Measurements from ENCODE around the gene ARHGAP10. TPM values are rescaled to one million over a fixed set of nuclear protein-coding genes. Genes with fewer than 3 reads are reported as not detected.

ARHGAP10 gene, protein sequence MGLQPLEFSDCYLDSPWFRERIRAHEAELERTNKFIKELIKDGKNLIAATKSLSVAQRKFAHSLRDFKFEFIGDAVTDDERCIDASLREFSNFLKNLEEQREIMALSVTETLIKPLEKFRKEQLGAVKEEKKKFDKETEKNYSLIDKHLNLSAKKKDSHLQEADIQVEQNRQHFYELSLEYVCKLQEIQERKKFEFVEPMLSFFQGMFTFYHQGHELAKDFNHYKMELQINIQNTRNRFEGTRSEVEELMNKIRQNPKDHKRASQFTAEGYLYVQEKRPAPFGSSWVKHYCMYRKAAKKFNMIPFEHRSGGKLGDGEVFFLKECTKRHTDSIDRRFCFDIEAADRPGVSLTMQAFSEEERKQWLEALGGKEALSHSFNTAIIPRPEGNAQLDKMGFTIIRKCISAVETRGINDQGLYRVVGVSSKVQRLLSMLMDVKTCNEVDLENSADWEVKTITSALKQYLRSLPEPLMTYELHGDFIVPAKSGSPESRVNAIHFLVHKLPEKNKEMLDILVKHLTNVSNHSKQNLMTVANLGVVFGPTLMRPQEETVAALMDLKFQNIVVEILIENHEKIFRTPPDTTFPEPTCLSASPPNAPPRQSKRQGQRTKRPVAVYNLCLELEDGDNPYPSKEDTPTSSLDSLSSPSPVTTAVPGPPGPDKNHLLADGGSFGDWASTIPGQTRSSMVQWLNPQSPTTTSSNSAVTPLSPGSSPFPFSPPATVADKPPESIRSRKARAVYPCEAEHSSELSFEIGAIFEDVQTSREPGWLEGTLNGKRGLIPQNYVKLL
- 15.8 TPM for total RNA-seq

DNA sequence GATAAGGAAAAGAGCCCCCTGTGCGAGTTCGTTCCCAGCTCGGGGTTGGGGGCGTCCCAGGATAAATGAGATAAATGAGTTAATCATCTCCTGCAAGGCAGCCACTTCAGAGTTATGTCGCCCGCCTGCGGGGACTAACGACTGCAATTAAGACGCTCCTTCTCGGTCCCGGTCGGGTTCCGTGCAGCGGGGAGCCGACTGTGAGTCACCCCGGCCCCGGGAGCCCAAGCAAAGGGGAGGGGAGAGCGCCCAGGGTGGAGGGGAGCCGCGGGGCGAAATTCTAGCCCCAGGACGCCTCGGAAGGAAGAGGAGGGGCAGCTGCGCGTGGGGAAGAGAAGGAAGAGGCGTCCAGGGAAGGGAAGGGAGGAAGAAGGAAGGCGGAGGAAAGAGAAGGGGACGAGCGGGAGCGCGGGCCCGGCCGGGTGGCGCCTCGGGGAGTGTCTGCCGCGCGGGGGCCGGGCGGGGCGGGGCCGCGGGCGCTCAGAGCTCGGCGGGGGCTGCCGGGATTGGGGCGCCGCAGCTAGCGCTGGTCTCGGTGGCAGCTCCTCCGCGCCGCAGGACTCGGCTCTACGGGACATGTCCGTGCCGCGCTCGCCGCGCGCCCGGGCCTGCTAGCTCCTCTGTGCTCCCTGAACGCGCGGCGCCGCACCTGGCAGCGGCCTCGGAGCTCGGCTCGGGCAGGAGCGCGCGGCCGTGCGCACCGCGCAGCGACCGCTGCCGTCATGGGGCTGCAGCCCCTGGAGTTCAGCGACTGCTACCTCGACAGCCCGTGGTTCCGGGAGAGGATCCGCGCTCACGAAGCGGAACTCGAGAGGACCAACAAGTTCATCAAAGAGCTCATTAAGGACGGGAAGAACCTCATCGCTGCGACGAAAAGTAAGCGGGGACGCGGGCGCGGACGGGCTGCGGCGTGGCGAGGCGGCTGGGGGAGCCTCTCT lies at the start of gene ARHGAP10:
Gene ARHGAP10 (plus strand): TSS at position 509 of the 938 bp plus-strand sequence. CDS start 214 bp downstream, at position 723.
- peak; percentile 80 for ATAC-seq

DNA sequence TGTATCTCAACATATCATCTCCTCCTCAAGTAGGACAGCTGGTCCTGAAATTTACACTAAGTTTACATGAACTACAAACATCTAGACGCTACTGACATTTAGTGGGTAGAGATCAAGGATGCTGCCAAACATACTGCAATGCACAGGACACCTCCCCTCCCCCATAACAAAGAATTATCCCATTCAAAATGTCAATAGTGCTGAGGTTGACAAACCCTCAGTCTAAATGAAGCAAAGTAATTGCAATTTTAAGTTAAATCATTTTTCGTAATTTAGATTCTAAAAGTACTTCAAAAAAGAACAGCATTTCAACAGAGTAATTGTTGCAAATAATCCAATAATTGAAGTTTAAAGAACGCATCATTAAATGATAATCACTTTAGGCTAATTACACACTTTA lies 49.1 kb upstream of the ARHGAP10 start:
- no peak for ATAC-seq

DNA sequence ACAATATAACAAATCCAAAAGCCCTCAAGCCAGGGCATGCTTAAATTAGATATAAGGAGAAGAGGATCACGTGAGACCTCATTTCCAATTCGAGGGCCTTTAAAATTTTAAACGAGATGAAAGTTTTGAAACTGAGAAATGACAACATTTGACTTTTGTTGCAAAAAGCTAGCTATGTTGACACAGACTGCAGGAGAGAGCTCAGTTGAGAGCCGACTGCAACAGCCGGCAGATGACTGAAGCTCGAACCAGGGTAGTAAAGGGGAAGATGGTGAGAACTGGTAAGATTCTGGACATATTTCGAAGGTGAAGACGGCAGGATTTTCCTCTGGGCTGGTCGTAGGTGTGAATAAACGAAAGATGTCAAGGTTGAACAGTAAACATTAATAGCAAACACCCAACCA lies 48.7 kb upstream of the ARHGAP10 start:
- ATAC-seq, result peak; percentile 38

DNA sequence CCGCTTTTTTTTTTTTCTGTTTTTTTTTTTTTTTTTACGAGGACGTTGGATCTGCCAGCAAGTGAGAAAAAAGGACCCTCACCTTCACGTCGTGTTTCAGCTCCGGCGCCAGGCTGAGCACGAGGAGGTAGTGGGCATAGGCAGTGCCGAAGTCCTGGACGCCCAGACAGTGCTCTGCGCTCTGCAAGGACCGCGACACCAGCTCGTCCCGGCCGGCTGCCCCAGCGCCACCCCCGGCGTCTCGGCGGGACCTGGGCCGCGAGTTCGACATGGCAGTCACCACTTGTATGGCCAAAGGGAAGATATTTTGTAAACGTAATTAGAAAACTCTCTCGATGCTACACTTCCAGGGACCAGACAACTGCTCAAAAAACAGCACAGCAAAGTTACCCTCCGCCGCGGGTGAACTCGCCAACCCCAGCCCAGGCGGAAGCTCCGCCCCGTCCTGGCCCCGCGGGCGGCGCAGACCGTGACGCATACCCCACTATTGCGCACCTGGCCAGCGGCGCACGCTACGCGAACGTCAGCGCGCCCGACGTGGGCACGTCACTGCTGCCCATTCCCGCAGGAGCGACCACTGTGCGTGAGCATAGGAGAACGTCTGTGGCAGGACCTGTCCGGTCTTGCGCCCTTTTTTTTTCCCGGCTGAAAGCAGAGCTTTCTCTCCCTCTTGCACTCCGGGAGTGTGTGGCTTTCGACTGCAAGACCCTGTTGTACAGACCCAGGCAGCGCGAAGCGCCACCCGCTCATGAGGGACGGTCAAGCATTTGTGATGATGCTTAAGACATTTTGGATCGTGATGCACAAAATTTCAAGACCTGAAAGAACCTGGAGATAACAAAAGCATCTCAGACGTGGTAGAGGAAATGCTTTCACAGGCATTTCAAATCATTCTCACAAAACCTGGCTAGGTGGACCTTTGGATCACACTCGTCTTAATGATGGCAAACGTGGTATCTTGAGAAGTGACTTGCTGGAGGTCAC lies 47.9 kb upstream of the ARHGAP10 start, which contains the start of gene PRMT9:
Gene PRMT9 (minus strand): TSS at position 447 of the 984 bp plus-strand sequence. CDS start 176 bp downstream, at position 271.
- peak; percentile 100 for ATAC-seq

DNA sequence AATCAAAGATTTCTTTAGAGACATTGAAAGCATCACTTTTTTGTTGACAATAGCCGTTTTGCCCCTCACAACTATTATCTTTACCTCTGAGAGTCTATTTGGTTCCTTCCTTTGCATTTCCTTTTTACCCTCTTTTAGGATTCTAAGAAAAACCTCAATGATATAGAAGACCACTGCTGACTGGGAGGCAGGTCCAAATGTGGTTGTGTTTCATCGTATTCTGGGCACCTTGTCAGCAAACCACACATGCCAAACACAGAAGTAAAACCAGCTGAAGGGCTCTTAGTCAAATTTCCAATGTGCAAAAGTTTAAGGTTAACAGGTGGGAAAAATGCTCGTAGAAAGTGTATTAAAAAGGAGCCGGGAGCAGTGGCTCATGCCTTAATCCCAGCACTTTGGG lies 42.8 kb upstream of the ARHGAP10 start:
- ATAC-seq, result no peak

- no peak for ATAC-seq
Measured at GRCh38 chr4:147691820-147692219, 40.1 kb upstream of the ARHGAP10 start.

- ATAC-seq, result no peak
Measured at GRCh38 chr4:147693218-147693617, 38.7 kb upstream of the ARHGAP10 start.

GRCh38 chr4:147696866-147697265 lies 35.0 kb upstream of the ARHGAP10 start:
- no peak for ATAC-seq

DNA sequence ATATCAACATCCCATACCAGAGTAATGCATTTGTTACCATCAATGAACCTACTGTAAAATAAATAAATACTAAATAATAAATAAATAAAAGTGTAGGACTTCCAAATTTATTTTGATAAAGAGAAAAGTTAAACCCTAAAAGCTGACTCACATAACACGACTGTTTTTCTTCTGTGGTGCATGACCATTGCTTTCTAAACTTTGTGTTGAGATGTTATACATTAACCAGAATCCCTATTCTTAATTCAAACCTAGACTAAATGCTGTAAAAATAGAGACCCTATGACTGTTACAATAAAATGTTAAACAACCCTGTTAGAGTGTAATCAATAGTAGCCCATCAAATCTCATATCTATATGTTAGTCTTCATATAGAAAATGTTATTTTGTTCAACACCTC lies 27.0 kb upstream of the ARHGAP10 start:
- ATAC-seq, result no peak

- ATAC-seq, result peak; percentile 60
Measured at GRCh38 chr4:147707892-147708672, 23.8 kb upstream of the ARHGAP10 start.

- ATAC-seq, result no peak
Measured at GRCh38 chr4:147709999-147710398, 21.9 kb upstream of the ARHGAP10 start.

GRCh38 chr4:147714575-147715401 lies 17.1 kb upstream of the ARHGAP10 start:
- no peak for ATAC-seq

DNA sequence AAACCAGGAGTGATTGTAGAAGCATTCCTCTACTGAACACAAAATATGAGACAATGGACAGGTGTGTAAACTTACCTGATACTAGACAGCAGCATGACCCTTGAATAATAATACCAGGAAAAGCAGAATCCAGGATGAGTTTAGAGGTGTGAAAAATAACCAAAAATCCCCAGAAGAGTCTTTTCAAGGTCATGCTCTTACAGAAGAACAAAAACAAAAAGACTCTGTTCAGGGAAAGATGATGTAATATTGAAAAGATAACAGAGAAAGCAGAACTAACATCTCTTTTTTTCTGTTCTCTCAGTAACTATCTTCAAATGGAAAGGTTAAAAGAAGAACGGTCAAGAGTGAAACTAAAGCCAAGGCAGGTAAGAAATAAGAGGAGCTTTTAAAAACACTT lies 14.0 kb upstream of the ARHGAP10 start:
- no peak for ATAC-seq

DNA sequence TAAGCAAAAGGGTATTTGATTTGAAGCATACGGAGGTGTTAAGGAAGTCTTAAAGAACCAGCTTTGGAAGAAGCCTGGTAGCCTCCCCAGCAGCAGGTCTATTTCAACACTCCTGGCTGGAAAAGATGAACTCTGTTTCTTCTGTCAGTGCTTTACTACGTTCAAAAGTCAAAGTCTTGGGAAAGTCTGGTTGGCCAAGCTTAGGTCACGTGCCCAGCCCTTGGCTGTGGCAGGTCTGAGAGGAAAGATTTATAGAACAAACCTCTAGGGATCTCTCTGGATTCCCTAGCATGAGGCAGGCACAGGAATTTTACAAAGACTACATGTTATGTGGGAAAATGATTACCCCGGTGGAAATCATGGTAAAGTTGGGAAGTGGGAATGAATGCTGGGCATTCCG lies 8.6 kb upstream of the ARHGAP10 start:
- ATAC-seq, result no peak

DNA sequence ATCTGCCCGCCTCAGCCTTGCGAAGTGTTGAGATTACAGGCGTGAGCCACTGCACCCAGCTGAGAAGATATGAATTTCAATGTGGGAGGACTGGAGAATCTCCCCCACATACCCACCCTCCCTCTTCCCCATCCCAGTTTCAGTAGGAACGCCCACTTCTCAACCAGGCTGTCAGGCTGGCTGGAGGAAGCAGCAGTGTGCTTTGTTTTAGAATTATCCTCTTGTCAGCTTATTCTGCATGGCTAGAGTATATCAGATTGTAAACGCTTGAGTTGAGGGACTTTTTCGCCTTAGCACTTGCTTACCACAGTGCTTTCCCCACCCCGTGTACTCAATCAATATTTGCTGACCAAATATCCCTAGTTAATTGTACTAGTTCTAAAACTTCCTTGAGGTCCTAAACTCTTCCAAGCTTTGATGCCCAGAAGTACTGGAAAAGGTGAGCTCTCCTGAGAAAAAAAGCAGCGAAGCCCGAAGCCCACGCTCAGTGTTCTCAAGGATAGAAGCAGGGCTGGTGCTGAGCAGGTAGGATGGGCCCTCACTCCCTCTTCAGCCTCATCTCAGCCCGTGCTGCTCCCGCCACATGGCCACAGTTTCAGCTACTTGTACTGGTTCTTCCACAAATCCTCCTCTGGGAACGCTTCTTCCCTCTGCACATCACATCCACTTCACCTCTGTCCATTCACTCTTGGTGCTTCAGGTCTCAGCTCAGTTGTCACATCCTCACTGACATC lies 7.3 kb upstream of the ARHGAP10 start:
- ATAC-seq, result no peak

- peak; percentile 55 for ATAC-seq
Measured at GRCh38 chr4:147725673-147726072, 6.2 kb upstream of the ARHGAP10 start.

- ATAC-seq, result peak; percentile 68
Measured at GRCh38 chr4:147727476-147728028, 4.3 kb upstream of the ARHGAP10 start.

GRCh38 chr4:147730333-147730732 lies 1.6 kb upstream of the ARHGAP10 start:
- ATAC-seq, result no peak

Data from esophagus mucosa (tissue), 1 donor.